ENCODE results near the gene USP36. TPM values are rescaled to one million over a fixed set of nuclear protein-coding genes. Genes with fewer than 3 reads are reported as not detected.

Gene USP36
- total RNA-seq, 4 donors from 2014 or later = 13.2 to 38.9 (median 22.4) TPM

DNA sequence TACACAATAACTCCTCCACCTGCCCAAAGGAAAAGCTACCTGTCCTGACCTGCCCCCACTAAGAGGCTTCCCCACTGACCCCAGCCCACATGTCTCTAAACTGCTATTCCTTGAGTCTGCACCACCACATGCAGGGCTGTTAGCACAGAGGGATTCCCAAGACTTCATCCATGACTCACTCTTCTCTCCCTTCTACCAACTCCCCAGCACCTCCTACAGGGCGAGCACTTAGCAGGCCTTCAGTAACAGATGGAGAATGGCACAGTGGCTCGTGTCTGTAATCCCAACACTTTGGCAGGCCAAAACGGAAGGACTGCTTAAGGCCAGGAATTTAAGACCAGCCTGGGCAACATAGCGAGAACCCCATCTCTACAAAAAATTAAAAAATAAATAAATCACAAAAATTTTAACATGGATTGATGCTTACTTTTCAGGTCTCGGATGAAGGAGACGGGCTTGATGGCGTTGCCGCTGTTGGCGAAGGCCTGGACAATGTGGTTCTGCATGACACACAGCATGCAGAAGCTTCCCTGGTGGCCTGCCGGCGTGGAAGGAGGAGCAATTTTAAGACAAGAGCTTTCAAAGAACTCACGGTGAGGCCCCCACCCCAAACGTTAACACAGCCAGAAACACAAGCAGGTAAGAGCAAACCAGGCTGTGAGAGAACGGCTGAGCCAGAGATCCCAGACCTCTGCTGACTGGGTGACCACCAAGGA lies 12.0 kb downstream of the USP36 start:
- 84 to 89% methylated on average over 13 to 14 of the region's 14 CpGs for WGBS, 2 donors
- no peak overlapping the region for H3K4me3 ChIP-seq
- no peak for DNase-seq
- H3K9me3 ChIP-seq = no peaks in the 10 kb centered on the region
- no peak overlapping the region for H3K27ac ChIP-seq
- no peaks in the 10 kb centered on the region for H3K27me3 ChIP-seq
- H3K36me3 ChIP-seq = peaks cover 6 to 100% (median 20%) of the 10 kb centered on the region in 3 donors
- intact Hi-C loops (cut with DNase I) = no loop called here
- TF ChIP-seq, protein P1, sequence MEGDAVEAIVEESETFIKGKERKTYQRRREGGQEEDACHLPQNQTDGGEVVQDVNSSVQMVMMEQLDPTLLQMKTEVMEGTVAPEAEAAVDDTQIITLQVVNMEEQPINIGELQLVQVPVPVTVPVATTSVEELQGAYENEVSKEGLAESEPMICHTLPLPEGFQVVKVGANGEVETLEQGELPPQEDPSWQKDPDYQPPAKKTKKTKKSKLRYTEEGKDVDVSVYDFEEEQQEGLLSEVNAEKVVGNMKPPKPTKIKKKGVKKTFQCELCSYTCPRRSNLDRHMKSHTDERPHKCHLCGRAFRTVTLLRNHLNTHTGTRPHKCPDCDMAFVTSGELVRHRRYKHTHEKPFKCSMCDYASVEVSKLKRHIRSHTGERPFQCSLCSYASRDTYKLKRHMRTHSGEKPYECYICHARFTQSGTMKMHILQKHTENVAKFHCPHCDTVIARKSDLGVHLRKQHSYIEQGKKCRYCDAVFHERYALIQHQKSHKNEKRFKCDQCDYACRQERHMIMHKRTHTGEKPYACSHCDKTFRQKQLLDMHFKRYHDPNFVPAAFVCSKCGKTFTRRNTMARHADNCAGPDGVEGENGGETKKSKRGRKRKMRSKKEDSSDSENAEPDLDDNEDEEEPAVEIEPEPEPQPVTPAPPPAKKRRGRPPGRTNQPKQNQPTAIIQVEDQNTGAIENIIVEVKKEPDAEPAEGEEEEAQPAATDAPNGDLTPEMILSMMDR (IDR thresholded peaks at IDR 0.05) = peak in 1 of 6 experiments; percentile 42
- TF ChIP-seq POLR2A (IDR thresholded peaks at IDR 0.05) = no peak
- peaks cover 0 to 17% (median 0%) of the 10 kb centered on the region in 3 donors for H3K4me1 ChIP-seq

GRCh38 chr17:78826836-78827509 lies 13.6 kb downstream of the USP36 start:
- Histone ChIP-seq H3K4me1 (peaks cover 0 to 2% (median 0%) of the 10 kb centered on the region in 3 donors), H3K36me3 (peaks cover 14 to 100% (median 28%) of the 10 kb centered on the region in 3 donors), H3K27ac (peak overlapping the region in 1 of 4 donors; percentile 55), H3K9me3 (no peaks in the 10 kb centered on the region), H3K4me3 (no peak overlapping the region), H3K27me3 (no peaks in the 10 kb centered on the region)
- intact Hi-C loops (cut with DNase I) = no loop called here
- WGBS, 2 donors = 85 to 92% methylated on average over 12 to 14 of the region's 21 CpGs
- no peak for DNase-seq
- TF ChIP-seq POLR2A (IDR thresholded peaks at IDR 0.05) = no peak
- TF ChIP-seq, protein P1 (IDR thresholded peaks at IDR 0.05) = no peak

GRCh38 chr17:78826421-78826820 lies 14.2 kb downstream of the USP36 start:
- TF ChIP-seq, protein P1 (IDR thresholded peaks at IDR 0.05) = no peak
- TF ChIP-seq POLR2A (IDR thresholded peaks at IDR 0.05) = no peak
- DNase-seq = no peak
- no peaks in the 10 kb centered on the region for H3K27me3 ChIP-seq
- H3K4me3 ChIP-seq = no peak overlapping the region
- no peaks in the 10 kb centered on the region for H3K9me3 ChIP-seq
- H3K4me1 ChIP-seq = no peaks in the 10 kb centered on the region
- 78 to 89% methylated on average over 5 of the region's 5 CpGs for WGBS, 2 donors
- H3K27ac ChIP-seq = peak overlapping the region in 1 of 4 donors; percentile 55
- intact Hi-C loops (cut with DNase I) = no loop called here
- peaks cover 19 to 100% (median 33%) of the 10 kb centered on the region in 3 donors for H3K36me3 ChIP-seq

- H3K27me3 ChIP-seq = no peaks in the 10 kb centered on the region
- no peaks in the 10 kb centered on the region for H3K4me1 ChIP-seq
- intact Hi-C loops (cut with DNase I) = no loop called here
- H3K9me3 ChIP-seq = no peaks in the 10 kb centered on the region
- TF ChIP-seq, protein P1 (IDR thresholded peaks at IDR 0.05) = no peak
- no peak for TF ChIP-seq POLR2A (IDR thresholded peaks at IDR 0.05)
- no peak overlapping the region for H3K4me3 ChIP-seq
- no peak overlapping the region for H3K27ac ChIP-seq
- WGBS, 2 donors = 100% methylated on average over 2 of the region's 6 CpGs
- no peak for DNase-seq
- peaks cover 23 to 100% (median 33%) of the 10 kb centered on the region in 3 donors for H3K36me3 ChIP-seq
Observed at GRCh38 chr17:78825696-78826095, 14.9 kb downstream of the USP36 start.

DNA sequence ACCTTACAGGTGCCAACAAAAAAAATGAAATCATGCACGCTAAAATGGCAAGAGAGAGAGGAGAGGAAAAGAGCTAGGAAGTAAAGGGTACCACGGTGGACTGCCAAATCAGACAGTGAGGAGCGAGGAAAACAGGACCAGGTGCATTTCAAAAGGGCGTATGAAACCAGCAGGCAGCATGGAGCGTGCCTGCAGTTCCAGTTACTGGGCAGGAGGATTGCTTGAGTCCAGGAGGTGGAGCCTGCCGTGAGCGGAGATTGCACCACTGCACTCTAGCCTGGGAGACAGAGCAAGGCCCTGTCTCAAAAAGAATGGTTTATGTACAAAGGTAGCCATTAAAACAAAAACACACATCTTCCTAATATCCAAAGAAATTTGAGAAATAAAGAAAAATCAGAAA lies 16.4 kb downstream of the USP36 start:
- intact Hi-C loops (cut with DNase I) = no loop called here
- Histone ChIP-seq H3K27ac (no peak overlapping the region), H3K27me3 (no peaks in the 10 kb centered on the region), H3K36me3 (peaks cover 28 to 100% (median 28%) of the 10 kb centered on the region in 3 donors), H3K4me3 (no peak overlapping the region), H3K4me1 (peaks cover 0 to 6% (median 0%) of the 10 kb centered on the region in 3 donors), H3K9me3 (no peaks in the 10 kb centered on the region)
- 89 to 93% methylated on average over 7 of the region's 7 CpGs for WGBS, 2 donors
- TF ChIP-seq POLR2A (IDR thresholded peaks at IDR 0.05) = no peak
- TF ChIP-seq, protein P1 (IDR thresholded peaks at IDR 0.05) = no peak
- DNase-seq = no peak
